IPS-NIHi7 (cell line): ENCODE results near the gene RGS14.

Experiments used
- DNase-seq: peaks from one replicate; pipeline ENCODE4 v3.0.0; 2012; ENCODE audit warnings: mixed read lengths; ENCODE audit errors: extremely low spot score

Gene RGS14, protein sequence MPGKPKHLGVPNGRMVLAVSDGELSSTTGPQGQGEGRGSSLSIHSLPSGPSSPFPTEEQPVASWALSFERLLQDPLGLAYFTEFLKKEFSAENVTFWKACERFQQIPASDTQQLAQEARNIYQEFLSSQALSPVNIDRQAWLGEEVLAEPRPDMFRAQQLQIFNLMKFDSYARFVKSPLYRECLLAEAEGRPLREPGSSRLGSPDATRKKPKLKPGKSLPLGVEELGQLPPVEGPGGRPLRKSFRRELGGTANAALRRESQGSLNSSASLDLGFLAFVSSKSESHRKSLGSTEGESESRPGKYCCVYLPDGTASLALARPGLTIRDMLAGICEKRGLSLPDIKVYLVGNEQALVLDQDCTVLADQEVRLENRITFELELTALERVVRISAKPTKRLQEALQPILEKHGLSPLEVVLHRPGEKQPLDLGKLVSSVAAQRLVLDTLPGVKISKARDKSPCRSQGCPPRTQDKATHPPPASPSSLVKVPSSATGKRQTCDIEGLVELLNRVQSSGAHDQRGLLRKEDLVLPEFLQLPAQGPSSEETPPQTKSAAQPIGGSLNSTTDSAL

DNA sequence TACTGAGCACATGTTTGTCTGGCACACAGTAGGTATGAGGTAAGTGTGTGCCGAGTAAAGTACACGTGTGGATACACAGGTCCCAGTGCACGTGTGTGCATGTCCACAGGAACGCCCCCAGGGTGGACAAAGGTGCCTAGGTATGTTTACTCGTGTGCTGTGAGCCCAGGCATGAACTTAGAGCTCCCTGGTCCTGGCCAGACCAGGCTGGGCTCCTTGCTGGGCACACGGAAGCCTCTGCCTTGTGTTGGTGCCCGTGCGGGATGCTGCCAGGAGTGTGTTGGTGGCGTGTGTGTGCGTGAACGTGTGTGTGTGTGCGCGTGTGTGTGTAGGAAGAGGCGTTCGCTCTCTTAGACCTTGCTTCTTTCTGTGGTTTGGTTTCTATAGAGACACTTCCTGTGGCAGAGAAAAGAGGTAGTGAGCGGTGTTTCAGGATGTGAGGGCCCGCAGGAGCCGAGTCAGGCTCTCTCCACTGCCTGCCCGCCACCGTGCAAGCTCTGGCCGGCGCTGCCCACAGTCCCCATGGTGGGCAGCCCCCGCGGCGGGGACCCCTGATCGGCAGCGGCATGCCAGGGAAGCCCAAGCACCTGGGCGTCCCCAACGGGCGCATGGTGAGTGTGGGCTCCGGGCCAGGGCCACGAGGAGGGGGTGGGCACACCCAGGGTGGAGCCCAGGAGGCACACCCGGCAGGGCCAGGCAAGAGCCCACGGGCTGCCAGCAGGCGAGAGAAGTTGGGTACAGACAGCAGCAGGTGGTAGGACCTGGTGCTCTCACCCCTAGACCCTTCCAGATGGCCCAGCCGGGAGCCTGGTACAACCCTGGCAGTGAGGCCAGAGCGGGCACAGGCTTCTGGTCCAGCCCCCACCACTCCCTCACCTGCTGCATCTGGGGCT is at the start of gene RGS14:
Gene RGS14 (plus strand): TSS at position 466 of the 893 bp plus-strand sequence. CDS start 101 bp downstream, at position 567.
- DNase-seq = no peak

GRCh38 chr5:177308740-177309139 is 49.0 kb upstream of the RGS14 start:
- DNase-seq = no peak

DNA sequence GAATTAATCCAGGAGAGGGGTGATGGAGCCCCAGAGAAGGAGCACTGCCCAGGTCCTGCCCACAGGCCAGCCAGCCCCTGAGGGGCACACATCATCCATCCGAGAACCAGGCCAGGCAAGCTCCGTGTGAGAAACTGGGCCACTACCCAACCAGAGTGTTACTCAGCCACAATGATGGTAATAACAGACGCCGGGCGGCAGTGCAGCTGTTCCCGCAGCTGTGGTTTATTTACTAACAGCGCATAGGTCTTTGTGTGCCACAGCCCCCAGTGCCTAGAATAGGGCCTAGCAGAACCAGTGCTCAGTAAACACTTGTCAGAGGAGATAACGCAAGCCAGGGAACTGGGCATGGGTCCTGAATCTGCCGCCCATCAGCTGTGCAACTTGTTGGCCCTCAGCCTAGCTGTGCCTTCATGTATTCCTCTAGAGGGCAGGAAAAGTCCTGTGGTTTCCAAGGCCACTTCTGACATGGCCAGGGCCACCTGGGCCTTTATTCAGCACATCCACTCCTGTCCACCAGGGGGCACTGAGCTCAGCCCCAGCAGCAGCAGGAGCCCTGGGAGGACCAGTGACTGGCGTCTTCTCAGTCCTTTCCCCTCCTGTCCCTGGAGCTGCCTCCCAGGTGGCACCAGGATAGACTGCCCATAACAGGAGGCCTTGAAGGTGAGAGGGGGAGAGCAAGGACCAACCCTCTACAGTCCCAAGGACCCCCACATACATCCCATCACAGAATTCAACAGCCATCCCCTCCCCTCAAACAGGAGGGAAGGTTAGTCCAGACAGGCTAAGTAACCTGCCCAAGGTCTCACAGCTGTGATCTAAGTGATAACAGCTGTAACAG is 48.2 kb upstream of the RGS14 start:
- peak; percentile 83 for DNase-seq

DNA sequence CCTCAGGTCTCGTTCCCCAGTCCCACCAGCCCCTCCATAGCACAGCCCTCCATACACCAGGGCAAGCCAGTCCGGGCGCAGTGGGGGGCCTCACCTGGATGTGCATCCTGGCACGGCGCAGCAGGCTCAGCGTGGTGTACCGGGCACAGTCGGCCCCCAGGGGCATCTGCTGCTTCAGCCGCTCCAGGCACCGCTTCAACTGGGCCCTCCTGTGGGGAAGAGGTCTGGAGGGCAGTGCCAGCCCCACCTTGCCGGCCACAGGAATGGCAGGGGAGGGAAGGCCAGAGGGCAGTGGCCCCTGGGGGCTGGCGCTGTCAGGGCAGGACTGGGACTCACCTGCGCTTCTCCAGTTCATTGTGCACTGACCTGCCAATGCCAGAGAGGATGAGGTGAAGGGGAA is 47.4 kb upstream of the RGS14 start:
- no peak for DNase-seq

GRCh38 chr5:177310757-177311391 is 46.9 kb upstream of the RGS14 start:
- no peak for DNase-seq

DNA sequence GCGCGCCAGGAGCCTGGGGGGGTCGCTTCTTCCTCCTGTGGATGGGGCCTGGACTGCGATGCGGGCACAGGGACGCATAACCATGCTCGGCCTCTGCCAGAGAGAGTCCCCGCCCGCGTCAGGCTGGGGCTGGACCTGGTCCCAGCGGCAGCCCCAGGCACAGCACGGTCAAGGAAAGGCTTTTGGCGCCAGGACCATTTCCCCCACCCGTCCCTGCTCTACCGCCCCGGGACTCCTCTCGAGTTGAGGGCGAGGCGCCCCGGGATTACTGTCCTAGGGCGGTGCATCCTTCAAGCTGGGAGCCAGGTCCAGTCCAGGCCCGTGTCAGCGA is 46.4 kb upstream of the RGS14 start:
- no peak for DNase-seq

DNA sequence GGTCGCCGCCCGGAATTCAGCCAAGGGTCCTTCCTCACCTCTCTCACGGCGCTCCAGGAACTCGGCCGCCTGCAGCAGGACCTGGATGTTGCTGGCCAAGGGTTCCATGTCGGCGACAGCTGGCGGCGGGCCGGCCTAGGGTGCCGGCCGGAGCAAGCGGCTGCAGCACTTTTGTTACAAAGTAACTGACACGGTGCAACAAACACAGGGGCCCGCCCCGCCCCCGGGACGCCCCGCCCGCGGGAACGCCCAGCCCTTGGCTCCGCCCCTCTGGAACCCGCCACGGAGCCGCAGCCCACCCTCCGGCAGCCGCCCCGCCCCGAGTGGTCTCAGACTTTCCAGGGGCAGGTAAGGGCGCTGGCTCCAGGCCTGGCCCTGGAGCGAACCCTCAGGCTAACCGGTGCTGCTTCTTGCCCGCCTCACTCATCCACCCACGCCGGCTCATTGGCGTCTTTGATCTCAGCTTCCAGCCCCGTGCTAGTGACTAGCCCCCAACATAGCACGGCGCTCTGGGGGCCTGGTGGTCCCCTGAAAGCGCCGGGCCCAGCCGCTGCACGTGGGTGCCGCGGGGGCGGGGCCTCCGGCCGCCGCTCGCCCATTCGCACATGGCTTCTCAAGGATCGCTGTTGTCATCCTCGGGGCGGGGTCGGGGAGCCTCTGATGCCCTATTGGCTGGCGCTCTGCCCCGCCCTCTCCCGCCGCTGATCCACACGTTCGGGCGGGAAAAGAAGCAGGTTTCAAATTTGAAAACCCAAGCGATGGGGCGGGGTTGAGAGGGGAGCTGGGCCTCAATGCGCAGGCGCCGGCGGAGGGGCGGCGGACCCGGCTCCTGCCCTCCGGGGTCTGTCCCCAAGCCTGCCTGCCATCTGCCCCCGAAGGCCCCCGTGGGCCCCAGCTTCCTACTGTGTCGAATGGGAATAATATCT is 45.7 kb upstream of the RGS14 start, which contains the start of gene MXD3:
Gene MXD3 (minus strand): TSS at position 176 of the 926 bp plus-strand sequence. CDS start 68 bp downstream, at position 108.
- DNase-seq = peak; percentile 94

DNA sequence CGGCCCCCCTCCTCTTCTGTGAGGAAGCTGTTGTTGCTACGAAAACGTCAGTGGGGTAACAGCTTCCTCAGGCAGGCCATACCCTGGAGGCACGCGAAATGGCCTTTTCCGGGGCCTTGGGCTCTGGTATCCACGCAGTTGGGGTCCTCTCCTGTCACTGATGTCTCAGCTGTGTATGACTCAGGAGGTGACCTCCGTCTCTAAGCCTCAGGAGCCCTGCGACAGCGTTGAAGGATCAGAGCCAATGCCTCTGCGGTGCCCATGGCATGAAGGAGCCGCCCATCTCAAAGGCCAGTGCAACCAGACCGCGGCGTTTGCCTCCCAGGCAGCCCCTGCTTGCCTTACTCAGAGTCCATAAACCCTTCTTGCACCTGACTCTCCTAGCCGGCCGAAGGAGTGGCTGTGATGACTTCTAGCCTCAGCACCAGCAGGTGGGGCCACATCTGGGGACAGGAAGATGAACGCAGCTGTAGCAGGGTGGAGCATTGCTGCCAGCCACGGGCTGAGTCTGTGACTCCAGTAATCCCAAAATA is 45.0 kb upstream of the RGS14 start:
- DNase-seq = peak; percentile 54

DNA sequence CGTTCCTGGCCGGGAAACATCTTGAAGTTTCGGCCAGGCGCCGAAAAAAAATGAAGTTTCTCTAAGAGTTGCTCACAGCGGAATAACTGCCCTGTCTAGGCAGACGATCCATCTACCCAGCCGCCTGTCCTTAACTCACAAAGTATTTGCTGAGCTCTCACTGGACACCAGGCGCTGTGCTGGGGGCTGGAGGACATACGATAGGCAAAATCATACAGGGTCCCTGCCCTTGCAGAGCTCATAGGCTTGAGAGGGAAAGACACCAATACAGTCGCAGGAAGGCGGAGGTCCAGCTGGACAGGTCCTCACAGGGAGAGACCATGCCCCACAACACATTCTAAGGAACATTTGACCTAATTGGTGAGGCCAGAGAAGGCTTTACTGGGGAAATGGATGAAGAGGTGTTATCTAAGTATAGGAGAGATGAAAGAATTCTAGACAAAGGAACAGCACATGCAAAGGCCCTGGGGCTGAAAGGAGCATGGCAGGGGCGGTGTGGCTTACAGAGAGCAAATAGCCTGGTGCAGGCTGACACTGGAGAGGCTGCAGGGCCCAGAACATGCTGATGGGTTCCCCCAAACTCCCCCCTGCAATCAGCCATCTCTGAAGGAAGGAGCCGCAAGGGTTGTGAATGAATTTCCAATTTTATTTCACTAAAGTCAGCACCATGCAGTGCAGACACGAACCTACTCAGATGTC is 44.0 kb upstream of the RGS14 start:
- DNase-seq = no peak

DNA sequence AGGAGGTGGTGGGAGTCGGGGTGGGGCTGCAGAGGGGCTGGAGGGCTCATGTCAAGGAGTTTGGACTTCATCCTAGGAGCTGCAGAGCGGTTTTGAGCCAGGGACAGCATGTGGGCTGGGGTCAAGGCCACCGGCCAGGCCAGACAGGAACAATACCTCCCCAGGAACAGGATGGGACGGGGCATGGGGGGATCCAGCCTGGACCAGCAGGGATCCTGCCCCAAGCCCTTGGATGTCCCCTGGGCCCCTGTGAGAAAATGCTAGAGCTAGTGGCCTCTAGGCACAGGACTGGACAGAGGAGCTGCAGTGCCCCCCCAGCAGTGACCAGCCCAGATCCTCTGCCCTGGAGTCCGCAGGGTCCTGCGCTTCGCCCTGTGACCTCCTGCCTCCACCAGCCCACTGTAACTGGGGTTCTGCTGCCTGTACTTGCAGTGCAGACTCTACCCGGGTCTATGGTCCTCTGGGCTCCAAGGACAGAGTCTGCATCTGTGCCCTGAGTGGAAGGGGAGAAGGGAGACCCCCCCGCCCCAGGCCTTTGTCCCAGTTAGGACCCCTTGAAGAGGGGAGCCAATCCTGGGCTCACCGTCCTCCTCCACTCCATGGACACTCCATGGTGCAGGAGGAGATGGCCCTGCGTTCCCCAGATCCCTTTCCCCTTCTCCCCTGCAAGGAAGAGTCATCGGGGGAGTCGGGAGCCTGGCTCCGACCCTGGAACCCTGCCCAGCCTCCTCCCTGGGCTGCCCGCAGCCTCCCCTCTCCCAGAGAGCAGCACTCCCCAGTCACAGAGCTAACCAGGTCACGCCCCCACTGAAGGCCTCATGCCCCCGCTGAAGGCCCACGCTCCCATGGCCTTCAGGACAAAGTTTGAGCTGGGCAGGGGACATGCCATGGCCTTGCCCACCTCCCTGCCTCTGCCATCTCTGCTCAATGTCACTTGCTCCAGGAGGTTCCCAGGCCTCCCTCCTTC is 43.1 kb upstream of the RGS14 start:
- DNase-seq = no peak

GRCh38 chr5:177315411-177315810 is 42.3 kb upstream of the RGS14 start:
- DNase-seq = no peak

DNA sequence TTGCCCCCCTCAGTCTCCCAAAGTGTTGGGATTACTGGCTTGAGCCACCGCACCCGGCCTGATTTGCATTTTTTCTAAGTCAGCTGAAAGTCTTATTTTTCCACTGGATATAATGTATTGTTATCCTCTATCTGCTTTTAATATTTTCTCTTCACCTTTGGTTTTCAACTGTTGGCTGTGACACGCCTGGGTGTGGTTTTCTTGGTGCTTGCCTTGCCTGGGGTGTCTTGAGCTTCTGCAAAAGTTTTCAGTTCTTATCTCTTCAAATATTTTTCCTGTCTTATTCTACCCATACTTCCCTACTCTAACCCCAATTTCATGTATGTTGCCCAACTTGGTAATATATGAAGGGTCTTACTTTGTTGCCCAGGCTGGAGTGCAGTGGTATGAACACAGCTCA is 41.7 kb upstream of the RGS14 start:
- no peak for DNase-seq

GRCh38 chr5:177317959-177318377 is 39.8 kb upstream of the RGS14 start:
- peak; percentile 73 for DNase-seq

- no peak for DNase-seq
Observed at GRCh38 chr5:177319913-177320588, 37.7 kb upstream of the RGS14 start.

GRCh38 chr5:177320879-177321278 is 36.8 kb upstream of the RGS14 start:
- DNase-seq = no peak

GRCh38 chr5:177325868-177326381 is 31.8 kb upstream of the RGS14 start:
- DNase-seq = no peak
